Ascending aorta (tissue), 2 donors: Measurements from ENCODE around the gene ZNF385C. TPM values are rescaled to one million over a fixed set of nuclear protein-coding genes. Genes with fewer than 3 reads are reported as not detected.
A peak's percentile ranks its signal among the peaks of the same experiment; 100 is the strongest.

Experiments used
- DNase-seq, 2 donors: peaks; one replicate each; pipeline ENCODE4 v3.0.0-alpha.2; 2019; ENCODE audit warnings: low spot score in 2 of 2
- H3K27ac ChIP-seq, 2 donors: fragments of 200-600 bp; sonication (generic); one replicate each; pipeline ENCODE4 v1.5.1; 2016 to 2017; ENCODE audit warnings: mild to moderate bottlenecking in 1 of 2
- H3K27me3 ChIP-seq: fragments of 200-600 bp; sonication (generic); one replicate; pipeline ENCODE4 v1.5.1; 2017
- H3K36me3 ChIP-seq, 2 donors: fragments of 200-600 bp; sonication (generic); one replicate each; pipeline ENCODE4 v1.5.1; 2016
- H3K4me1 ChIP-seq, 2 donors: fragments of 200-600 bp; sonication (generic); one replicate each; pipeline ENCODE4 v1.5.1; 2016 to 2017; ENCODE audit warnings: mild to moderate bottlenecking in 1 of 2
- H3K4me3 ChIP-seq, 2 donors: fragments of 200-600 bp; sonication (generic); one replicate each; pipeline ENCODE4 v1.5.1; 2016 to 2017; ENCODE audit warnings: mild to moderate bottlenecking in 1 of 2
- H3K9me3 ChIP-seq, 2 donors: fragments of 200-600 bp; sonication (generic); one replicate each; pipeline ENCODE4 v1.5.1; 2016
- CTCF ChIP-seq, 3 experiments: fragments of 200-600 bp in 2 of 3; fragments of 450-650 bp in 1 of 3; sonication (generic) in 2 of 3; IDR thresholded peaks; one replicate each; pipeline ENCODE4 v1.5.1; 2016 to 2019; ENCODE audit warnings: antibody characterized with exemption in 3 of 3, mild to moderate bottlenecking in 1 of 3, moderate library complexity in 1 of 3
- intact Hi-C: fragments of 100-400 bp; cut with DNase I; formaldehyde crosslinking; loops from one replicate; pipeline ENCODE4 v1.15.1; 2023
- total RNA-seq: library from RNA; depleted of rRNA; stranded (reverse); fragments of >200 nt; gene quantifications from one replicate; pipeline ENCODE4 v1.1.0, GENCODE V29; 2016

Gene ZNF385C
- total RNA-seq, 1 donor from 2014 or later: not detected

- Histone ChIP-seq H3K4me3 (peak overlapping the region; percentile 70 to 78), H3K27me3 (no peaks in the 10 kb centered on the region), H3K36me3 (peaks cover under 1 to 10% of the 10 kb centered on the region in 2 donors), H3K9me3 (no peaks in the 10 kb centered on the region), H3K4me1 (peaks cover 4 to 11% of the 10 kb centered on the region in 2 donors), H3K27ac (peak overlapping the region; percentile 91 to 93)
- no peak for DNase-seq
- TF ChIP-seq CTCF (IDR thresholded peaks at IDR 0.05): no peak
- intact Hi-C loops: no loop called here
These were observed 13.7 kb upstream of the ZNF385C start for GRCh38 chr17:42111871-42112551.

GRCh38 chr17:42111265-42111636 lies 13.0 kb upstream of the ZNF385C start:
- intact Hi-C loops: no loop called here
- H3K4me1 ChIP-seq: peaks cover 4 to 11% of the 10 kb centered on the region in 2 donors
- H3K27ac ChIP-seq: peak overlapping the region; percentile 91 to 93
- H3K36me3 ChIP-seq: peaks cover 0 to 10% of the 10 kb centered on the region in 2 donors
- DNase-seq: no peak
- H3K27me3 ChIP-seq: no peaks in the 10 kb centered on the region
- no peak for TF ChIP-seq CTCF (IDR thresholded peaks at IDR 0.05)
- H3K4me3 ChIP-seq: peak overlapping the region in 1 of 2 donors; percentile 78
- no peaks in the 10 kb centered on the region for H3K9me3 ChIP-seq

- no peaks in the 10 kb centered on the region for H3K9me3 ChIP-seq
- DNase-seq: no peak
- H3K4me3 ChIP-seq: no peak overlapping the region
- no peak overlapping the region for H3K27ac ChIP-seq
- no peaks in the 10 kb centered on the region for H3K27me3 ChIP-seq
- H3K36me3 ChIP-seq: peaks cover 0 to 10% of the 10 kb centered on the region in 2 donors
- intact Hi-C loops: no loop called here
- TF ChIP-seq CTCF (IDR thresholded peaks at IDR 0.05): no peak
- H3K4me1 ChIP-seq: peaks cover 4 to 11% of the 10 kb centered on the region in 2 donors
These were observed 12.3 kb upstream of the ZNF385C start for GRCh38 chr17:42110301-42111264.

- Histone ChIP-seq H3K36me3 (peaks cover 7 to 19% of the 10 kb centered on the region in 2 donors), H3K4me3 (no peak overlapping the region), H3K4me1 (peaks cover 4 to 11% of the 10 kb centered on the region in 2 donors), H3K27ac (no peak overlapping the region), H3K9me3 (no peaks in the 10 kb centered on the region), H3K27me3 (no peaks in the 10 kb centered on the region)
- intact Hi-C loops: no loop called here
- DNase-seq: no peak
- TF ChIP-seq CTCF (IDR thresholded peaks at IDR 0.05): no peak
These were observed 10.8 kb upstream of the ZNF385C start for GRCh38 chr17:42109086-42109485.

DNA sequence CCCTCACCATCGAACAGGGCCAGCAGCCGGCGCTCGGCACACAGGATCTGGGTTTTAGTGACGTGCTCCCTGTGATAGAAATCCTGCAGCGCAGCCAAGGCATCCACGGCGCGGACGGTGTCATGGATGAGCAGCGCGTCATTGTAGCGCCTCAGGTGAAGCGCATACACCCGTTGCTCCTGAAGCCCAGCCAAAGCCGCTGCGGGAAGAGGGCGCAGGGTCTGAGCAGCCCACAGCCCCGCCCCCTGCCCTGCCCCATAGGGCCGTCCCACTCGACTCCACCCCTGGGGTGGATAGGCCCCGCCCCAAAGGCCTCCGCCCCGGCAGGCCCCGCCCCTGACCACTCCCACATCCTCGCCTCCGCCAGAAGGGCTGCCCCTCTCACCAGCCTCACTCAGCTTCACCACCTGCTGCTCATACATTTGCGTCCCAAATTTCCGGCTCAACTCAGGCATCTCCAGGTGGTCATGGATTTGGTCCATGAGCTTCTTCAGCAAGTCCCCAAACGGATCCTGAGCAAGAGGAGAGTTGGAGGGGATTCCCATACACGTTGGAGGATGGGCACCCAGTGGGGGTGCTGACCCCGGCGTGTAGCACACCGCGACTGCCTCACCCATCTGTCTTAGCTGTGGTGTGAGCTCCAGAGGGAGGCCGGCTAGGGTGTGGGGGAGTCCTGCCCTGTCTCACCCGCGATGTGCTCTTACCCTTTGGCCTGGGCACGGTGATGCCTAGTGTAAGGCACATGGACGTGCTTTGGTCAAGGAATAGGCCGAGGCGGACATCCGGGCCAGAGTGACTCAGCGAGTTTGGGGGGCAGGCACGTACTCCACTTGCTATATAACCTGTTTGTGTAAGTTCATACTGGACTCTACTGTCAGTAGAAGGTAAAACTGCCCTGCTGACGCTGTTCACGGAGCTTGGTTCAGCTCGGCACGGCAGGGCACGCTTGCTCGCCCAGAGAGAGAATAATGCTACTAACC lies 9.6 kb upstream of the ZNF385C start:
- intact Hi-C loops: no loop called here
- H3K27ac ChIP-seq: no peak overlapping the region
- H3K4me3 ChIP-seq: no peak overlapping the region
- no peak for TF ChIP-seq CTCF (IDR thresholded peaks at IDR 0.05)
- peak in 1 of 2 donors; percentile 76 for DNase-seq
- H3K4me1 ChIP-seq: peaks cover 0 to 9% of the 10 kb centered on the region in 2 donors
- H3K9me3 ChIP-seq: no peaks in the 10 kb centered on the region
- no peaks in the 10 kb centered on the region for H3K27me3 ChIP-seq
- peaks cover 9 to 25% of the 10 kb centered on the region in 2 donors for H3K36me3 ChIP-seq
